GM21825 (cell line): ENCODE measurements around the gene PSMC5.
"Not testable (repeated sequence)": the region's sequence is repeated elsewhere in the genome, so short reads cannot be mapped to it uniquely, and the experiment has no call there.

ENCODE experiments used
- ATAC-seq: cut with Tn5 transposase; IDR thresholded peaks from one replicate; pipeline ENCODE4 v1.9.1; 2021; ENCODE audit warnings: mild to moderate bottlenecking, moderate library complexity; ENCODE audit not compliant: unreplicated experiment

PSMC5 gene

GRCh38 chr17:63838631-63839171, 11.5 kb downstream of the PSMC5 start:
- no peak for ATAC-seq

DNA sequence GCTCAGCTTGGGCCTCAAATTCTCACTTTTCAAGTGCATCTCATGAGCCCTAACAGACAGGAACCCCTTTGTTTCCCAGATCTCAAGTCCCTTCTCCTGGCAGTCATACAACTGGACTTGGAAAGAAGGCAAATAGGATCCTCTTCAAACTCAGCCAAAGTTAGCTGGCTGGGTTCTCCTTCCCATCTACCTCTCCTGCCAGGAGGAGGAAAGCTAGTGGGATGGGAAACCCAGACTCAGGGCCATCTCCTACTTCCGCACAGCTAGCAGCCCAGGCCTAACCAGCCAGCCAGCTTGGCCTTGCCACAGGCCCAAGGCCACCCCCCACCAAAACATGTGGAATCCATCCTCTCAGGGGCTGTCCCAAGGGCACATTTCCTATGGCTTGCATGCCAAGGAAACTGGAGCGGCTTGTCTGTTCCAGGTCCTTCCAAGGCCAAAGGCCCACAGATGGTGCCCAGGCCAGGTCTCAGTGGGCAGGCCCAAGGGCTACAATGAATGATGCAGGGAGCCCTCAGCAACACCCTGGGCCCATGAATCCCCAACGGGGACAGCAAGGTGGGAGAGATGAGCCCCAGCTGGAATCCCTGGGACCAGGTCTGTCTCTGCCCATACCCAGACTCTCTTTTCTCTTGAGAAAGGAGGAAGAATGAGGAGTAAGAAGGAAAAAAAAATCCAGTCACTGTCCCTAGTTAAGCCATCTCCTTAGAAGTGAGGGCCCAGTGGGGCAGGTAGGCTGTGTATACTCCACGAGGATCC, 13.5 kb downstream of the PSMC5 start:
- no peak for ATAC-seq

- ATAC-seq, result no peak
Observed at GRCh38 chr17:63841350-63842172, 14.3 kb downstream of the PSMC5 start.

DNA sequence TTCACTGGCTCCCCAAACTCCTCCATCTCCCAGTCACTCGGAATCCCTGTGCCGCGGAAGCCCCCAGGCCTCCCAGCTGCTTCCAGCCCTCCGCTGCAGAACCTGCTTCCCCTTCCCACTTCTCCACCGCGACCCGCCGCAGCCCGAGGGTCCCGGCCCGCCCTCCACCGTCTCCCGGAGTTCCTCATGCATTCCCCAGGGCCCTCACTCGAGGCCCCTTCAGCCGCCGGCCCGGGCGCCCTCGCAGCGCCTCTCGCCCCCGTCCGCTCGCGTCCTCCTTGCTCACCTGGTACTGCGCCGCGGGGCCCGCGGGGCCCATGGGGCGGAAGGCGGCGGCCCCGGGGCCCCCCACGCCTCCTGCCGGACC, 14.9 kb downstream of the PSMC5 start:
- peak; percentile 25 for ATAC-seq

GRCh38 chr17:63842540-63843386, 15.5 kb downstream of the PSMC5 start, which contains the start of gene SMARCD2:
SMARCD2 (minus strand) TSS chr17:63842685; CDS start chr17:63842674, 11 bp downstream.
- ATAC-seq, result peak; percentile 74

DNA sequence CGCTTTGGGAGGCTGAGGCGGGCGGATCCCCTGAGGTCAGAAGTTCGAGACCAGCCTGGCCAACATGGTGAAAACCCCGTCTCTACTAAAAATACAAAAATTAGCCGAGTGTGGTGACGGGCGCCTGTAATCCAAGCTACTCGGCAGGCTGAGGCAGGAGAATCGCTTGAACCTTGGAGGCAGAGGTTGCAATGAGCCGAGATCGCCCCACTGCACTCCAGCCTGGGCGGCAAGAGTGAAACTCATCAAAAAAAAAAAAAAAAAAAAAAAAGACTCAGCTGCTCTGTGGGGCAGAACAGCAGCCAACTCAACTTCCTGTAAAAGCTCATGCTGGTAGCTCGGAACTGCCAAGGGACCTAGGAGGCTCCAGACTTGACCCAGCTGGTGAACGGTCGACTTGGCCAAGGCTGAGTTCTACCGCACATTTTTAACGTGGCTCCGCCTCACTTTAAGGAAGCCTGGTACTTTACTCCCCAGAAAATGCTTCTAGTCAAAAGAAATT, 16.2 kb downstream of the PSMC5 start:
- ATAC-seq, result not testable (repeated sequence)

DNA sequence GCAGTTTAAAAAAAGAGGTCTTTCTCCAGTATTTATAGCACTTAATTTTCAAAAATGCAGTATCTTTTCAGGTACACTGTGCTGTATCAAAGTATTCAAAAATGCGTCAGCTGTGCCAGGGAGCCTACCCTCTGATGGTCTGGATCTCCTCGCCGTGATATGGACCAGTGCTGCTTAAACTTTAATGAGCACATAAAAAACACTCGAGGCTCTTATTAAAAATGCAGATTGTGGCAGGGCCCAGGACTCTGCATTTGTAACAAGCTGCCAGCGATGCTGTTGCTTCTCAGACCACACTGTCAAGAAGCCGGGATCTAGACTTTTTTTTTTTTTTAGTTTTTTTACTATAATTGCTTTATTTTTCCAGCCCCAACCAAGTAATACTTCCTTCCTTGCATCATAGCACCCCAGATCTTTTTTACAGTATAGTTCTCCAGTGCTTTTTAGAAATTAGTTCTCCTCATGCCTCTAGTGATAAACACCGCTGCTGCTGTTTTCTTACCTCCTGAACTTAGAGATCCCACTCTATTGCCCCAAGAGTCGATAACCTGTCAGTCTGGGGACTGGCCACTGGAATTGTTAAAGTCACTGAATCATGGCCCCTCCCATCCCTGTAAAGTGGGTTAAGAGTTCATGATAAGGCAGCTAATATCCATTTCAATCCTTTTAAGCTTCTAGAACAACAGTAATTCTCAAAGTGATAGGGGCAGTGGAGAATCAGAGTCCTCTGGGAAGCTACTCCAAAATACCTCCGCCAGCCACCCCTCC, 16.9 kb downstream of the PSMC5 start:
- no peak for ATAC-seq

GRCh38 chr17:63845509-63845908, 18.3 kb downstream of the PSMC5 start:
- no peak for ATAC-seq

GRCh38 chr17:63847525-63848249, 20.5 kb downstream of the PSMC5 start:
- ATAC-seq, result no peak

DNA sequence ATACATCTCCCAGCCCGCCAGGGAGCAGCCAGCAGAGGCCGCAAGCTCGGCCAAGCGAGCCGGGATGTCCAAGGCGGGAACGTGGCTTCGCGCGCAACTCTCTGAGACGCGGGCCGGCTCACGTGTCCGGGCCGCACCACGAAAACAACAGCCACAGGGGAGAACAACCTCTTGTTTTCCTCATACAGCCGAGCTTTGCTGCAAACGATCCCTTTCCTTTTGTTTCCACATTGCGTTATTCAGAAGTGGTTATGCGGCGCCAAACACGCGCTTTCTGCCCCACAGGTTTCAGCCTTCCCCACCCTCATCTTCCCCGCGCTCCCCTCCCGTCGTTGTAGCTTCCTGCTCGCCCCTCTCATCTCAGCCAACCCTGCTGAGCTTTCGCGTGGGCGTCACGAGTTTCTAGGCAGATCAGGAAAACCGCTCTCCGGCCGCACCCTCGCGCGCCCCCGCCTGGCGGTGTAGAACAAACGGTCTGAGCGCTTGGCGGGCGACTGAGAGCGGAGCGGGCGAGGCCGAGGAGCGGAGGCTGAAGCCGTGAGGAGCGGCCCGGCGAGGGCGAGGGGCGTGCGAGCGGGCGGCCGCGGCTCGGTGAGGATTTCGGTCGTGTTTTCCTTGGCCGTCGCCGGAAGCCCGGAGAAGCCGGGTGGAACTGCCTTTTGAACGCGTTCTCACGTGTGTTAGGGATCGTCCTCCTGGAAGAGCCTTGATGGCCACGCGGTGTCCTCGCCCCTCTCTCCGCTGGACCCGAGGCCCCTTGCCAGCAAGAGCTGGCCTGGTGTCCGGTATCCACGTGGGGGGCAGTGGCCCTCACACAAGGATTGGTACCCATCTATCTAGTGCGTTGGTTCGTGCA, 21.8 kb downstream of the PSMC5 start:
- peak; percentile 81 for ATAC-seq

DNA sequence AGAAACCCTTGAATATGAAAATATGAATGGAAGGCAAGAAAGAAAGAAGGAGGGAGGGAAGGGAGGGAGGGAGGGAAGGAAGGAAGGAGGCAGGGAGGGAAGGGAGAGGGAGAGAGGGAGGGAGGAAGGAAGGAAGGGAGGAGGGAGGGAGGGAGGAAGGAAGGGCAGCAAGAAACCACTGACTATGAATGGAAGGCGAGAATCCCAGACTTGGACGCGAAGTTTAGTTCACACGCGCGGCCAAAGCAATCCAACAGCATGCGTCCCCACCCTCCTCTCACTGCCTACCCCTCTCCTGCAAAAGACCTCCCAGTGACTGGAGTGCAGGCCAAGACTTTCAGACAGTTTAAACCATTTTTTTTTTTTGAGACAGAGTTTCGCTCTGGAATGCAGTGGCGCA, 23.2 kb downstream of the PSMC5 start:
- ATAC-seq, result no peak

- no peak for ATAC-seq
Observed at GRCh38 chr17:63853260-63853659, 26.0 kb downstream of the PSMC5 start.

- no peak for ATAC-seq
Observed at GRCh38 chr17:63854709-63855108, 27.5 kb downstream of the PSMC5 start.

- no peak for ATAC-seq
Observed at GRCh38 chr17:63855185-63855584, 28.0 kb downstream of the PSMC5 start.

DNA sequence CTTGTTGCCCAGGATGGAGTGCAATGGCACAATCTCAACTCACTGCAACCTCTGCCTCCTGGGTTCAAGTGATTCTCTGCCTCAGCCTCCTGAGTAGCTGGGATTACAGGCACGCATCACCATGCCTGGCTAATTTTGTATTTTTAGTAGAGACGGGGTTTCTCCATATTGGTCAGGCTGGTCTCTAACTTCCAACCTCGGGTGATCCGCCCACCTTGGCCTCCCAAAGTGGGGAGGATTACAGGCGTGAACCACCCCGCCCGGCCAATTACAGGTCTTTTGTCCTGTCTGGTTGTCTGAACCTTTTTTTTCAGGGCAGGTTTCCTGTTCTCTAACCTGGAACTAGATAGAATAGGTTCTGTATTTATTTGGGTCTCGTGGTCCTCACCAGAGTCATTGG, 29.2 kb downstream of the PSMC5 start:
- ATAC-seq, result not testable (repeated sequence)

GRCh38 chr17:63859257-63859656, 32.0 kb downstream of the PSMC5 start:
- no peak for ATAC-seq

GRCh38 chr17:63866625-63867024, 39.4 kb downstream of the PSMC5 start:
- not testable (repeated sequence) for ATAC-seq
